Measurements from ENCODE around the gene ZNF383. TPM values are rescaled to one million over a fixed set of nuclear protein-coding genes. Genes with fewer than 3 reads are reported as not detected.
A peak's percentile ranks its signal among the peaks of the same experiment; 100 is the strongest.
"Not testable (repeated sequence)": the region's sequence is repeated elsewhere in the genome, so short reads cannot be mapped to it uniquely, and the experiment has no call there.

The ZNF383 gene
- total and polyA plus RNA-seq, 3 experiments from 2014 or later: 9.6 to 11.9 (median 9.7) TPM

- ChIA-PET POLR2A (no interaction called here), CTCF (interaction anchor here (1.0 kb wide), 1 partner anchor 12 kb away, joined by 3 read pairs; no protein-coding TSS in a partner anchor)
- DNase-seq: no peak
- H3K9me3 Mint-ChIP-seq: peaks cover 0 to 7% (median 0%) of the 10 kb centered on the region in 5 donors
- peak overlapping the region; percentile 89 for H3K27ac ChIP-seq (ENCODE audit: low read depth, low read length)
- H3K4me1 ChIP-seq (ENCODE audit: insufficient read depth, low read length): peaks cover 15% of the 10 kb centered on the region
- H3K4me3 ChIP-seq (ENCODE audit: low read length): peak overlapping the region; percentile 98
- H3K9me3 ChIP-seq (ENCODE audit: low read length): no peaks in the 10 kb centered on the region
- peak overlapping the region; percentile 84 to 99 (median 96) for H3K27ac Mint-ChIP-seq
- peaks cover 37 to 46% (median 43%) of the 10 kb centered on the region in 3 donors for H3K4me1 Mint-ChIP-seq
- H3K27me3 ChIP-seq (ENCODE audit: insufficient read depth, low read length, poor library complexity, severe bottlenecking): no peaks in the 10 kb centered on the region
- H3K36me3 ChIP-seq (ENCODE audit: insufficient read depth, low read length): peaks cover 16% of the 10 kb centered on the region
- H3K36me3 Mint-ChIP-seq: peaks cover 10 to 40% (median 26%) of the 10 kb centered on the region in 3 donors
- peak overlapping the region; percentile 85 to 99 (median 95) for H3K4me3 Mint-ChIP-seq
- no peaks in the 10 kb centered on the region for H3K27me3 Mint-ChIP-seq
Measured at GRCh38 chr19:37218592-37218935, 550 bp downstream of the ZNF383 start.

- ChIA-PET POLR2A (no interaction called here), CTCF (no interaction called here)
- Histone ChIP-seq H3K27ac (ENCODE audit: low read depth, low read length) (no peak overlapping the region), H3K4me3 (ENCODE audit: low read length) (no peak overlapping the region), H3K4me1 (ENCODE audit: insufficient read depth, low read length) (peaks cover 15% of the 10 kb centered on the region), H3K9me3 (ENCODE audit: low read length) (no peaks in the 10 kb centered on the region), H3K36me3 (ENCODE audit: insufficient read depth, low read length) (peaks cover 20% of the 10 kb centered on the region), H3K27me3 (ENCODE audit: insufficient read depth, low read length, poor library complexity, severe bottlenecking) (no peaks in the 10 kb centered on the region)
- peaks cover 37 to 46% (median 43%) of the 10 kb centered on the region in 3 donors for H3K4me1 Mint-ChIP-seq
- H3K36me3 Mint-ChIP-seq: peaks cover 12 to 49% (median 30%) of the 10 kb centered on the region in 3 donors
- peak overlapping the region in 1 of 8 donors; percentile 50 for H3K27ac Mint-ChIP-seq
- H3K27me3 Mint-ChIP-seq: no peaks in the 10 kb centered on the region
- H3K4me3 Mint-ChIP-seq: peak overlapping the region in 1 of 7 donors; percentile 88
- peaks cover 0 to 9% (median 2%) of the 10 kb centered on the region in 5 donors for H3K9me3 Mint-ChIP-seq
- no peak for DNase-seq
Measured at GRCh38 chr19:37220383-37220782, 2.4 kb downstream of the ZNF383 start.

- peaks cover 16 to 54% (median 32%) of the 10 kb centered on the region in 3 donors for H3K36me3 Mint-ChIP-seq
- Histone ChIP-seq H3K27me3 (ENCODE audit: insufficient read depth, low read length, poor library complexity, severe bottlenecking) (no peaks in the 10 kb centered on the region), H3K9me3 (ENCODE audit: low read length) (no peaks in the 10 kb centered on the region), H3K4me1 (ENCODE audit: insufficient read depth, low read length) (peaks cover 15% of the 10 kb centered on the region), H3K27ac (ENCODE audit: low read depth, low read length) (no peak overlapping the region), H3K4me3 (ENCODE audit: low read length) (no peak overlapping the region), H3K36me3 (ENCODE audit: insufficient read depth, low read length) (peaks cover 25% of the 10 kb centered on the region)
- H3K4me3 Mint-ChIP-seq: peak overlapping the region in 1 of 7 donors; percentile 72
- POLR2A ChIA-PET: no interaction called here
- H3K9me3 Mint-ChIP-seq: peaks cover 0 to 11% (median 2%) of the 10 kb centered on the region in 5 donors
- CTCF ChIA-PET: interaction anchor here (0.7 kb wide), 1 partner anchor 36 kb away, joined by 3 read pairs; no protein-coding TSS in a partner anchor
- no peaks in the 10 kb centered on the region for H3K27me3 Mint-ChIP-seq
- DNase-seq: no peak
- peaks cover 34 to 46% (median 46%) of the 10 kb centered on the region in 3 donors for H3K4me1 Mint-ChIP-seq
- H3K27ac Mint-ChIP-seq: no peak overlapping the region
Measured at GRCh38 chr19:37221136-37221535, 3.1 kb downstream of the ZNF383 start.

GRCh38 chr19:37226248-37226647, 8.2 kb downstream of the ZNF383 start:
- Mint-ChIP-seq H3K36me3 (peaks cover 37 to 64% (median 55%) of the 10 kb centered on the region in 3 donors), H3K27me3 (no peaks in the 10 kb centered on the region), H3K27ac (no peak overlapping the region), H3K4me1 (peaks cover 10 to 27% (median 13%) of the 10 kb centered on the region in 3 donors), H3K4me3 (peak overlapping the region in 1 of 7 donors; percentile 34), H3K9me3 (peaks cover 0 to 32% (median 12%) of the 10 kb centered on the region in 5 donors)
- Histone ChIP-seq H3K4me1 (ENCODE audit: insufficient read depth, low read length) (no peaks in the 10 kb centered on the region), H3K36me3 (ENCODE audit: insufficient read depth, low read length) (peaks cover 55% of the 10 kb centered on the region), H3K4me3 (ENCODE audit: low read length) (no peak overlapping the region), H3K9me3 (ENCODE audit: low read length) (peaks cover 6% of the 10 kb centered on the region), H3K27me3 (ENCODE audit: insufficient read depth, low read length, poor library complexity, severe bottlenecking) (no peaks in the 10 kb centered on the region), H3K27ac (ENCODE audit: low read depth, low read length) (no peak overlapping the region)
- CTCF ChIA-PET: no interaction called here
- no peak for DNase-seq
- POLR2A ChIA-PET: no interaction called here

GRCh38 chr19:37227996-37228395, 10.0 kb downstream of the ZNF383 start:
- H3K36me3 ChIP-seq (ENCODE audit: insufficient read depth, low read length): peaks cover 47% of the 10 kb centered on the region
- H3K9me3 ChIP-seq (ENCODE audit: low read length): peaks cover 6% of the 10 kb centered on the region
- H3K27me3 Mint-ChIP-seq: no peaks in the 10 kb centered on the region
- peaks cover 7 to 20% (median 10%) of the 10 kb centered on the region in 3 donors for H3K4me1 Mint-ChIP-seq
- H3K4me1 ChIP-seq (ENCODE audit: insufficient read depth, low read length): no peaks in the 10 kb centered on the region
- peak in 4 of 5 donors; percentile 19 to 62 (median 20) for DNase-seq
- H3K36me3 Mint-ChIP-seq: peaks cover 41 to 68% (median 61%) of the 10 kb centered on the region in 3 donors
- no peak overlapping the region for H3K27ac Mint-ChIP-seq
- H3K27me3 ChIP-seq (ENCODE audit: insufficient read depth, low read length, poor library complexity, severe bottlenecking): no peaks in the 10 kb centered on the region
- ChIA-PET POLR2A (no interaction called here), CTCF (no interaction called here)
- no peak overlapping the region for H3K4me3 ChIP-seq (ENCODE audit: low read length)
- H3K4me3 Mint-ChIP-seq: peak overlapping the region in 1 of 7 donors; percentile 65
- no peak overlapping the region for H3K27ac ChIP-seq (ENCODE audit: low read depth, low read length)
- peaks cover 0 to 37% (median 22%) of the 10 kb centered on the region in 5 donors for H3K9me3 Mint-ChIP-seq

DNA sequence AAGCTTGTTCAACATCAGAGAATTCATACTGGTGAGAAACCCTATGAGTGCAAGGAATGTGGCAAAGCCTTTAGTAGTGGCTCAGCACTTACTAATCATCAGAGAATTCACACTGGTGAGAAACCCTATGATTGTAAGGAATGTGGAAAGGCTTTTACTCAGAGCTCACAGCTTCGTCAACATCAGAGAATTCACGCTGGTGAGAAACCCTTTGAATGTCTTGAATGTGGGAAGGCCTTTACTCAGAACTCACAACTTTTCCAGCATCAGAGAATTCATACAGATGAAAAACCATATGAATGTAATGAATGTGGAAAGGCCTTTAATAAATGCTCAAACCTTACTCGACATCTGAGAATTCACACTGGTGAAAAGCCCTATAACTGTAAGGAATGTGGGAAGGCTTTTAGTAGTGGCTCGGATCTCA, 25.2 kb downstream of the ZNF383 start:
- POLR2A ChIA-PET: no interaction called here
- H3K27ac Mint-ChIP-seq: no peak overlapping the region
- H3K36me3 Mint-ChIP-seq: peaks cover 41 to 78% (median 72%) of the 10 kb centered on the region in 3 donors
- Histone ChIP-seq H3K27ac (ENCODE audit: low read depth, low read length) (no peak overlapping the region), H3K4me1 (ENCODE audit: insufficient read depth, low read length) (no peaks in the 10 kb centered on the region), H3K4me3 (ENCODE audit: low read length) (no peak overlapping the region), H3K9me3 (ENCODE audit: low read length) (peaks cover 73% of the 10 kb centered on the region), H3K27me3 (ENCODE audit: insufficient read depth, low read length, poor library complexity, severe bottlenecking) (no peaks in the 10 kb centered on the region), H3K36me3 (ENCODE audit: insufficient read depth, low read length) (peaks cover 47% of the 10 kb centered on the region)
- H3K4me1 Mint-ChIP-seq: no peaks in the 10 kb centered on the region
- no peak for DNase-seq
- H3K27me3 Mint-ChIP-seq: peaks cover 0 to 2% of the 10 kb centered on the region in 2 donors
- H3K9me3 Mint-ChIP-seq: peaks cover 39 to 91% (median 86%) of the 10 kb centered on the region in 5 donors
- CTCF ChIA-PET: no interaction called here
- H3K4me3 Mint-ChIP-seq: no peak overlapping the region

DNA sequence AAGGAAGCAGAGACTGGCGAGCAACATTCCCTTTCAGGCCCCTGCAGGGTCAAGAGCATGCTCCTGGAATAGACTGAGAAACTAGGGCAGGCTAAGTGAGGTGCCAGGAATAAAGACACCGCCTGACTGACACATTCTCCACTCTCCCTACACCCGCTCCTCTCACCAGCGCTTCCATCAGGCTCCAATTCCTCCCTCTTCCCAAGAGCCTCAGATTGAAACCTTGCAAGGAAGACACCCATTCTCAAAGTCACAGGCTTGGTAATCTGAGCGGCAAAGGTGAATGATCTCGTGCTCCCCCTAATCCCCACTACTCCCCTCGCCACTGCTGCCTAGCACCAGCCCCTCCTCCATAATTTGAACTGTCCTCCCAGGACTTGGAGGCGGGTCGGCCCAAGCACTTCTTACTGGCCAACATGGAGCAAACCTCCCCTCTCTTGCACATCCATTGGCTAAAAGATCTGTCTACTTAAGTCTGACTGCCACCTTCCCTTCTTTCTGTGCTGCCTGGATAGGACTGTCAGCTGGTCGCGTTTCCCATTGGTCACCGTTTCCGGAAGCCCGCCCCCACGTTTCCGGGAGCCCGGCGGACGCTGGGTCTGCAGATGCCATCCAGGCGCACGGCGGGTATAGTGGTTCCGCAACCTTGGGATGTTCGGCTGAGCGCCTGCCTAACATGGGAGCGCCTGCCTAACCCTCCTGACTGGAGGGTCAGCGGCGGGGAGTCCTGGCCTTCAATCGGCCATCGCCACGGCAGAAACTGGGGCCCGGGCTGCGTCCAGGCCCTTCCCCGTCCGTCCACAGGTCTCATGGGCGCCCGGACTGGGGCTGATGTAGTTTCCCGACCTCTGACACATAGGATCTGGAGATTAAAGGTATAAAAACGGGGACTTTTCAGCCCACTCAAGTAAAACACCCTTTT, 33.6 kb downstream of the ZNF383 start:
- Mint-ChIP-seq H3K4me3 (peak overlapping the region in 6 of 7 donors; percentile 68 to 88 (median 70)), H3K4me1 (peaks cover 0 to 6% (median 0%) of the 10 kb centered on the region in 3 donors), H3K27me3 (peaks cover 0 to 1% of the 10 kb centered on the region in 2 donors), H3K36me3 (peaks cover 3 to 39% (median 32%) of the 10 kb centered on the region in 3 donors), H3K27ac (peak overlapping the region in 2 of 8 donors; percentile 27 to 74), H3K9me3 (peaks cover 34 to 85% (median 74%) of the 10 kb centered on the region in 5 donors)
- Histone ChIP-seq H3K36me3 (ENCODE audit: insufficient read depth, low read length) (no peaks in the 10 kb centered on the region), H3K4me3 (ENCODE audit: low read length) (peak overlapping the region; percentile 29), H3K27ac (ENCODE audit: low read depth, low read length) (no peak overlapping the region), H3K9me3 (ENCODE audit: low read length) (peaks cover 28% of the 10 kb centered on the region), H3K4me1 (ENCODE audit: insufficient read depth, low read length) (no peaks in the 10 kb centered on the region), H3K27me3 (ENCODE audit: insufficient read depth, low read length, poor library complexity, severe bottlenecking) (no peaks in the 10 kb centered on the region)
- ChIA-PET CTCF (no interaction called here), POLR2A (no interaction called here)
- DNase-seq: peak in 3 of 5 donors; percentile 51 to 71 (median 64)

- H3K27me3 Mint-ChIP-seq; CTCF ChIA-PET; H3K36me3 Mint-ChIP-seq; H3K9me3 ChIP-seq (ENCODE audit: low read length); H3K36me3 ChIP-seq (ENCODE audit: insufficient read depth, low read length); H3K4me3 ChIP-seq (ENCODE audit: low read length); H3K27ac Mint-ChIP-seq; H3K4me1 ChIP-seq (ENCODE audit: insufficient read depth, low read length); POLR2A ChIA-PET; H3K27ac ChIP-seq (ENCODE audit: low read depth, low read length); H3K4me1 Mint-ChIP-seq; H3K4me3 Mint-ChIP-seq; DNase-seq; H3K27me3 ChIP-seq (ENCODE audit: insufficient read depth, low read length, poor library complexity, severe bottlenecking): not testable (repeated sequence)
- H3K9me3 Mint-ChIP-seq: peaks cover 0 to 30% (median 15%) of the 10 kb centered on the region in 5 donors
Measured at GRCh38 chr19:37263028-37263427, 45.0 kb downstream of the ZNF383 start.
